Inflammatory macrophage (primary cell): ENCODE results near the gene ASB1.
"Not testable (repeated sequence)": the region's sequence is repeated elsewhere in the genome, so short reads cannot be mapped to it uniquely, and the experiment has no call there.

Source experiments
- DNase-seq, 2 donors: peaks; one replicate each; pipeline ENCODE4 v3.0.0-alpha.2; 2020 to 2022

Gene ASB1

DNA sequence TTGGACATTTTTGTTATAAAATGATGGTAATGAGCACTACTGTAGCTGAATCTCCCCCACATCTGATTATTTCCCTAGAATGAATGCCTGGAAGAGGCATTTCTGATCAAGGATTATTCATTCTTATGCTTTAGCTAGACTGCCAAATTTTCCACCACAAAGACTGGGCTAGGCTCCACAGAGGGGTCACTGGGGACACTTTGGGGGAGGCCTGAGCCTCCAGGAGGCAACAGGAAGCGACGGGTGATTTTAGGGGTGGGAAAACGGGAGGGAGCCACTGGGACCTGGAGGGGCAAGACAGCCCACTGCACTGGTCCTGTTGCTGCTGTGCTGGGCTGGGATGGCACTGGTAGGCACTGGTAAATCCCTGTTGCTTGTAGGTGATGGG is 2.4 kb upstream of the ASB1 start:
- DNase-seq, result no peak

DNA sequence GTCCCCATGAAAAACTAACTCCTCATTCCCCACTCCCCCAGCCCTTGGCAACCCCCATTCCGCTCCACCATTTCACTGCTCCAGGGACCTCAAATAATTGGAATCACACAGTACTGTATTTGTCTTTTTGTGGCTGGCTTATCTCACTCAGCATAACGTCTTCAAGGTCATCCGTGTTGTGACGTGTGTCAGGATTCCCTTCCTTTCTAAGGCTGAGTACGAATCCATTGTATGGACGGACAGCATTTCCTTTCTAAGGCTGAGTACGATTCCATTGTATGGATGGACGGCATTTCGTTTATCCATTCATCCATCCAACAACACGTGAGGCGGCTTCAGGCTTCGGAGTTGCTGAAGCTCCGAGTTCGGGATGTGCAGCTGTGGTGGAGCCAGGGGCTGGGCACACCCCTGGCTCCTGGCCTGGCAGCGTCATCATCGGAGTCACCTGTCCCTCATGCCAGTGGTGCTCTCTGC is 1.2 kb upstream of the ASB1 start:
- DNase-seq, result no peak

DNA sequence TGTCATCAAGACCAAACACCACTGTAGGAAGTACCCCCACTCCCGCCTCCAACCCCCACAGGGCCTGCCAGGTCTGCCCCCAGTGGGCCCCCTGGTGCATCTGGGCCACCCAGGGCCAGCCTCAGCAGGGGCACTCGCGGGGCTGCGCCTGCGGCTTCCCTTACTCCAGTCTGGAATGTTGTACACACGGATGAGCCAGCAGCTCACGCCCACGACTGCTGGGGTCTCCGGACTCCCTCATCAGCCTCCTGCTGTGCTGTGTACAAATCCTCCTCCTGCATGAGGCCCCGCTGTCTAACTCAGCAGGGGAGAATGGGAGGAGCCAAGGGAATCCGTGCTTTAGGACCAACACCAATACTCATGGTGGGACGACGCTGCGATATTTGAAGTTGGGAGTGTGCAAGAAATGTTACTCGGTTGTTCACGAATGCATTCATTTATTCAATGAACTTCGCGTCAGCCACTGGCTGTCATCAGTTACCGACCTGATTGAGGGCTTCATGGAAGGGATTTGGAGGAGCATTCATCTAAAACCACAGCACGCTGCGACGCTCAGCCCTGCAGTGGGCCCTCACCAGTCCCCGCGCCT is 654 bp upstream of the ASB1 start:
- DNase-seq, result peak; percentile 8 to 15

DNA sequence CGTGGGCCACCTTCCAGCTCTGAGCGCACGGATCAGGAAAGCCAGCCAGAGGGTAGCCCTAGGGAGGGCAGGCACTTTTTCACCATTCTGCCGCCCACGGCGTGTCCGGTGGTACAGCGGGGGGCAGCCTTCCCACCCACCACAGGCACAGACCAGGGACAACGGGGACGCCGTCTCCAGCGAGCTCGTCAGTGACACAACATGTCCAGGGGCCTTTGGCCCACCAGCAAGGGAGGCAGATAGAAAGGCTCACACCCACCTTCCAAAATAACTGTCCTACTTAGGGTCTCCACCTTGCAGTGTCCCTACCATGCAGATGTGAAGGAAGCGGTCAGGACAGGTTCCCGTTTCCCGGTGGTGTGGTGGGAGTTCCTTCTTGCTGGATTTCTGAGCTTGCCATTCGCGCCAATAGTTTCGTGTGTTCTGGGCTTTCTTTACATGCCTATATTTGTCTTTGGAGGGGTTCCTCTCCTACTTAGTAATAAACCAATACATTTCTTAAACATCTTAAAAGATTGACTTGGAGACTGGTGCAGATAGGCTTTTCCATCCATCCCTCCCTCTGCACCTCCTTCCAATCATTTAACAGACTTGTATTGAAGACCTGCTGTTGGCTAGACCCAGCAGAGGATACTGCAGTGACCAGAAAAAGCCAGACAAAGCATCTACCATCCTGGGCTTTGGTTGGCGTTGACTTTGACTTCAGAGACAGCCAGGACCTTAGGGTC is 872 bp downstream of the ASB1 start:
- peak; percentile 22 to 73 for DNase-seq

DNA sequence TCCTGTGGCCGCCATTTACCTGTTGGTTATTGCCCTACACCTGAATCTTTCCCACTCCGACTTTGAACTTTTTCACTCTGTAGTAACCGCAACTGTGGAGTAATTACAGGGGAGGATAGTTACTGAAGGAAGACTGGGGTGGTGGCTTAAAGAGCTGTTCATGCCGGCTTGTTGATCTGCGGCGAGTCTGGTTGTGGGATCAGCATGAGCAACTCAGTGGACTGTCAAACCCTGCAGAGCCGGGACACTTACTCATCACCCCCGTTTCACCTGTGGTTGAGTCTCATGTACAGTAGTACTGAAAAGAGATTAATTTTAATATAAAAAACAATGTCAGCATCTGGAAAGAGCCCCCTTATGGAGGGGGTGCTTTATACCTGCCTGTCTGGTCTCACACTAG is 2.1 kb downstream of the ASB1 start:
- no peak for DNase-seq

DNA sequence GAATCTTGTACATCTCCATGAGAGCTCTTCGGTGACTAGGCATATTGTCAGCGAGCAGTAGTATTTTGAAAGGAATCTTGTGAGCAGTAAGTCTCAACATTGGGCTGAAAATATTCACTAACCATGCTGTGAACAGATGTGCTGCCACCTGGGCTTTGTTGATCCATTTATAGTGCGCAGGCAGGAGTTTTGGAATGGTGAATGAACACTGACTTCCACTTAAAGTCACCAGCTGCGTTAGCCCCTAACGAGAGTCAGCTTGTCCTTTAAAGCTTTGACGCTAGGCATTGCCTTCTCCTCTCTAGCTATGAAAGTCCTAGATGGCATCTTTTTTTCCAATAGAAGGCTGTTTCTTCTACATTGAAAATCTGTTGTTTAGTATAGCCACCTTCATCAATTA is 4.1 kb downstream of the ASB1 start:
- DNase-seq, result no peak

DNA sequence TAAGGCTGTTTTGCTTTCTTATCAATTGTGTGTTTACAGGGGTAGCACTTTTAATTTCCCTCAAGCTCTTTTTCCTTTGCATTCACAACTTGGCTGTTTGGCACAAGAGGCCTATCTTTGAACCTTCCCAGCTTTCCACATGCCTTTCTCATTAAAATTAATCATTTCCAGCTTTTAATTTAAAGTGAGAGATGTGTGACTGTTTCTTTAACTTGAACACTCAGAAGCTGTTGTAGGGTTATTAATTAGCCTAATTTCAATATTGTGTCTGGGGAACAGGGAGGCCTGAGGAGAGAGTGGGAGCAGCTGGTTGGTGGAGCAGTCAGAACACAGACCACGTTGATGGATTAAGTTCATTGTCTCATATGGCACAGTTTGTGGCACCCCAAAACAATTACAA is 4.7 kb downstream of the ASB1 start:
- DNase-seq, result no peak

DNA sequence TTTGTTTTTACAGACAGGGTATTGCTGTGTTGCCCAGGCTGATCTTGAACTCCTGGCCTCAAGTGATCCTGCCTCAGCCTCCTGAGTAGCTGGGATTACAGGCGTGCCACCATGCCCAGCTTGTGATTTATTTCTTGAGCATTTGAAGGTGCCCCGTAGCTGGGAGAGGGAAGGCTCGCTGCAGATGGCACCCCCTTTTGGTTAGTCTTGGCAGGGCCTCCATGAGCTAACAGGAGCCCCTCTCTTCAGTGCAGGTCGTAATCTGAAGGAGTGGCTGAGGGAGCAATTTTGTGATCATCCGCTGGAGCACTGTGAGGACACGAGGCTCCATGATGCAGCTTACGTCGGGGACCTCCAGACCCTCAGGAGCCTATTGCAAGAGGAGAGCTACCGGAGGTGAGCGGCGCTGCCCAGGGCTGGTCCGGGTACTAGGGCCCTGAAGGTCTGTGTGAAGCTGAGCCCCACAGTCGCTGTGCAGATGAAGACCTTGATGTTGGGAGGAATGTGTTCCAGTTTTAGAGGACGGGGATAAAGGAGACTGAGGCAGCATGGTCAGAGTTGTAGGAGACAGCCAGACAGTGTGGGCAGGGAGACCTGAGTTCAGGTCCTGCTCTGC is 6.7 kb downstream of the ASB1 start:
- DNase-seq, result no peak

DNA sequence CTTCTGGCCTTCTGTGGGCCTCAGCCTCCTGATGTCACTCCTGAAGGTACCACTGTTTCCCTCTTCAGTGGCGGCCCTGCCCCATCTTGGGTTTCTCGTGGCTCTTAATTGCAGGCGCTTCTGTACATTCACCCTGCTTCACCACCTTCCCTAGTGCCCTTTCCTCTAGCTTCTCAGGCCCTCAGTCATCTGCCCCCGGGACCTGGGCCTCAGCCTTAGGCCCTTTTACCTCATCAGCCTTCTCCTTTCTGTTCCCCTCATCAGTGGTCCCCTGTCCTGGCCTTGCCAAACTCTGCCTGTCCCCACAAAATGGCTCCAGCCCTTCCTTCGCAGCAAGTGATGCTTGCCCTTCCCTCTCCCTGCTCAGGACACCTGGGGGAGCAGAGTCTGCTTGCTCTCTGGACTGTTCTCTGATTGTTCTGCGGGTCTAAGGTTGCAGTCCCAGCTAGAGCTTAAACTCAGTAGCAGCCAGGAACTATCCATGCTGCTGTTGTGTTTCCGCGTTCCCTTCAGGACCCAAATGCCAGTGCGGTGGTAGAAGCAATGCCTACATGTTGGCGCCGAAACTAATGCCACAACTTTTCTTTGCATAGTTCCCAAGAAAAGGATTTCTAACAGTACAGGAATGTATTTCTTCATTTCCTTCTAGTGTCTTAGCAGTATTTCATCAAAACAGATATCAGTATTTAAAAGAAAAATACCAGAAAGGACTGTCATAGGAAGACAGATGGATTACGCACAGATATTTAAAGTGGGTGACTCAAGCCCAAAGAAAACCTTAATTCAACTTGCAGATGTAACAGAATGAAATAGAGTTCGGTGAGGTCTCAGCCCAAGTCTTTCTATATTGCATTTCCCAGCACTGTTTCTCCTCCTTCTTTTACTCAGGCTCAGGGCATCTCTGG is 7.5 kb downstream of the ASB1 start:
- no peak for DNase-seq

DNA sequence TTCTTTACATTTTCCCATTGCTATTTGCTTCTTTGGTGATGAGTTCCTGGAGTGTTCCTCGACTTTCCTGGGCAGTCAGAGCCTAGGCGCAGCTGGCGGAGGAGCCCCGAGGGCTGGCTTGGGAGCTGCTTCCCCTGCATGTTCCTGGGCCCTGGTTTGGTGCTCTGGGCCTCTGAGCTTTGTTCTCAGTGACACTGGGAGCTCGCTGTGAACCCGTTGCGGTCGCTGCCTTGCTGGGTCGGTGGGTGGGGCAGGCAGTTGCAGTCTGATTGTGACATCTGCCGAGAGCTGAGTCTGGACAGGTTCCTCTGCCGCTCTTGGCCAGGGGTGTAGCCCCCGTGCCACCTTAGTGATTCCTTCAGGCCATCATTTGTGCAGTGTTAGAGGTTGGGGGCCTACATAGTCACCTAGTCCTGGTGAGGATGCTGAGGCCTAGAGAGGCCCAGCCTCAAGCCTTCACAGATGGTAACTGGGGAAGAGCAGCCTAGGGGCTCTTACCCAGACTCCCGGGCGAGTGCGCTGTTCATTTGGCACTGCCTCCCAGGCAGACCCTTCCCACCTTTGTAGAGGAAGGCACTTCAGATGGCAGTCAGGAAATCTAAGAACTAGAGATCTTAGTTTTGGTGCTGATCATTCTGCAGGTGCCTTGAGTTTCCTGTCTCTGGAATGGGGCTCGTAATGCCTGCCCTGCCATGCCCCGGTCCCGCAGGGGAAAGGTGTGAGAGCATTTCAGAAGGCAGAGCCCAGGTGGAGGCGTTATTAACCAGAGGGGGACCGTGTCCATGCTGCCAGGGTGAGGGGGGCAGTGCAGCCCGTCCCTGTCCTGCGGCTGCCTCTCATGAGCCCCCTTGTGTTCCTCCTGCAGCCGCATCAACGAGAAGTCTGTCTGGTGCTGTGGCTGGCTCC is 8.4 kb downstream of the ASB1 start:
- DNase-seq, result peak; percentile 24 to 30

DNA sequence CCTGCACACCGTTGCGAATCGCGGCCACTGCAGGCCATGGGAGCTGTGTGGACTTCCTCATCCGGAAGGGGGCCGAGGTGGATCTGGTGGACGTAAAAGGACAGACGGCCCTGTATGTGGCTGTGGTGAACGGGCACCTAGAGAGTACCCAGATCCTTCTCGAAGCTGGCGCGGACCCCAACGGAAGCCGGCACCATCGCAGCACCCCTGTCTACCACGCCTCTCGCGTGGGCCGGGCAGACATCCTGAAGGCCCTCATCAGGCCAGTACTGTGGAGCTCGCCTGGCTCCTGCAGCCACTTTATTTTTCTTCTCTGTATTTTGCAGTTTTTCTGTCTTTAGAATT is 9.0 kb downstream of the ASB1 start:
- no peak for DNase-seq

DNA sequence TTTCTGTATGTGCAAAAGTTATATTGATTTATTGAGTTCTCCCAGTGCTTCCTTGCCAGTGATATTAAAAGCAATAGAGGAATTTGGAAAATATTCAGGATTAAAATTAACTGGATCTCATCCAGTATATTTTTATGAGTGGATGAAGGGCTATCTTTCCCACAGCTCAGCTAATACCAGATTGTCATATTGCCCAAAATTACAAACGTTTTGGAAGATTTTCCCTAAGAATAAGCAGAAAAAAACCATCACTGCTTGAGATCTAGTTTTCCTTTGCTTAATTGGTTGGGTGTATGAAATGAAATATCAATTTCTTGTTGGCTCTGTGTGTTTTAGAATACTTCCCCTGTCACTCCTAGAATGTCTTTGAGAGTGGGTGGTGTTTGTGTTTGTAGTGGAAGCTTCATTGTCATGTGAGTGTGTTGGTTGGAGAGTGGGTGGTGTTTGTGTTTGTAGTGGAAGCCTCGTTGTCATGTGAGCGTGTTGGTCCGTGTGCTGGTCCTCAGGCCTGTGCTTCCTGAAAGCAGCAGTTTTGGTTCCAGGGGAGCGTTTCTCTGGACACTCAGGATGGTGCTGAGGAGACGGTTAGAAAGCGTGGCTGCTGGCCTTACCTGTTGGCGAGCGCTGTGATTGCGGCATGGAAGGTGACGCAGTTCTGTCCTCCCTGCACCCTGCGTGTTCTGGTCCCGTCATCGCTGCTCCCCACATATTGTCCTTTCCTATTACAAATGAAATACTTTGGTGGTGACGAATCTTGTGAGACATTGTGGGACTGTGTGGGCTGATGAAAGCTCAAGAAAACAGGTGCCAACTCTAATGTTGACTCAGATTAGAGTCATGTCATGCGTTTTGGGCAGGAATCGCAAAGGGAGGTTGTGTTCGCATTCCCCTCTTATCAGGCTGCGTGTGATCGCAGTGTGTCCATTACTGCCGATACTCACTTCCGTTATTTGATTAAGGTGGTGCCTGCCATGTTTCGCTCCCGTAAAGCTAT is 12.4 kb downstream of the ASB1 start:
- DNase-seq, result peak; percentile 93 to 97

DNA sequence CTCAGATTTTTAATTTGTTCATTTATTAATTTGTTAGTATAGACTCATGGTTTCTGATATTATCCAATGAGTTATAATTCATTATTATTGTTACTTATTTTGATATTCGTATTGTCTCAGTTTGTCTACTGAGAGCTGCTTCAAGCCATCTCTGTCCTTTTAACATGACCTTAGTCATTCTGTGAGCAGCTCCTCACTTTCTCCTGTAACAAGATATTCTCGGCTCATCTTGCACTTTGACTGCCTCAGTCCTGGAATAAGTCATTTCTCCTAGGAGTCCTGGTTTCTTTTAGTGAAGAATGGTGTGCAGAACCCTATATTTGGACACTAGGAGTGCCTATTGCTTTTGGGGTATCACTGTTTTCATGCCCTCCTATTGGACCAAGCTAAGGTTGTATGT is 13.2 kb downstream of the ASB1 start:
- no peak for DNase-seq

DNA sequence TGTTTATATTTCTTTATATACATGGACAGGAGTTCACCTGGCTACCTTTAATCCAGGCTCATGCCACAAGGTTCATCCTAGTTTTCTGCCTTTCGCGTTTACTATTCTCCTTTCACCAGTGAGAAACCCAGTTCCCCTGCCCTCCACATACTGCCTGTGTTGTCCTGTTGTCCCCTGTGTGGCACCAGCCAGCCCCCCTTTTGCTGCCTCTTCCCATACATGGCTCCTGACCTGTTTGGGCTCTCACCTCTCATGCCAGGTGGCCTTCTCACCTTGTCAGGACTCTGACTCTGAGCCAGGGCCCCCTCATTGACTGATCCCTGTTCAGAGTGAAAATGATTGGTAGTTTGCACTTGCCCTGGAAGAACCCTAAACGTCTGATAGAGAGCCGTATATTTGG is 13.6 kb downstream of the ASB1 start:
- no peak for DNase-seq

DNA sequence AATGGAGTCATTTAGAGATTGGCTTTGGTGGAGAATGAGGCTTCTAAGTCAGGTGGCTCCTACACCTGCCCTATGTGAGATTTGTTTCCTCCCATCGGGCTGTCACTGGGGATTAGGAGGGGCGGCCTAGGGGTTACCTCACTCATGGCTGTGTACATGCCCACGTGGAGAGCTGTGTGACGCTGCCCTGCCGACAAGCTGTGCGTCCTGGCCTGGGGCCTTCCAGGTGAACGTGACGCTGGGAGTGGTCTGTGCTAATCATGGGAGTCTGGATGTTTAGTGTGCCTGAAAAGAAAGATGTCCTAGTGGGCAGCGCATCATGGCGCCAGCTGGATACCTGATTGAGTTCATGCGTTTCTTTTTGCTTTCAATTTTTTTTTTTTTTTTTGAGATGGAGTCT is 14.0 kb downstream of the ASB1 start:
- no peak for DNase-seq

DNA sequence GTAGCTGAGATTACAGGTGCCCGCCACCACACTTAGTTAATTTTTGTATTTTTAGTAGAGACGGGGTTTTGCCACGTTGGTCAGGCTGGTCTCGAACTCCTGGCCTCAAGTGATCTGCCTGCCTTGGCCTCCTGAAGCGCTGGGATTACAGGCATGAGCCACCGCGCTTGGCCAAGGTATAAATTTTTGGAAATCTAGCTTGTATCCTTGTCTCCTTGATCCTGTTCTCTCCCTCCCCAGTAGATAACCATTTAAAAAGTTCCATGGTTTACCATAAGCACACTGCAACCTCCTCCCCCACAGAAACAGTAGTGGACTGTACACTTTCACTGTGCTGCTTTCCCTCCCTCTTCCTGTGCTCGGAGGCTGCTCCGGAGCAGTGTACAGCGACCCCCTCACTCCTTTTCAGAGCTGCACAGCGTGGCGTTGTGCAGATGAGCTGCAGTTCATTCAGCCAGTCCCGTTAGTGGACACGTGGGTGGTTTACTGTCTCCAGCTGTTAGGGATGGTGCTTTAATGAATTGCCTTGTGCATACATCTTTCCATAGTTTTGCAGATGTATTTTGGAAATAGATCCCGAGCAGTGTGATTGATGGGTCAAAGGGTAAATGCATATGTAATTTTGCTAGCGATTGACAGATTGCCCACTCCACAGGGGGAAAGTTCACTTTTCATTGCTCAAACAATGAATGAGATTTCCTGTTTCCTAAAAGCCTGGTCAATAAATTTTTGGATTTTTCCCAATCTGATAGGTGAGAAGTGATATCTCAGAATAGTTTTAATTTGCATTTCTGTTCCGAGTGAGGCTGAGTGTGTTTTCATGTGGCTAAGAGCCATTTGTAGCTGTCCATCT is 14.8 kb downstream of the ASB1 start:
- no peak for DNase-seq

DNA sequence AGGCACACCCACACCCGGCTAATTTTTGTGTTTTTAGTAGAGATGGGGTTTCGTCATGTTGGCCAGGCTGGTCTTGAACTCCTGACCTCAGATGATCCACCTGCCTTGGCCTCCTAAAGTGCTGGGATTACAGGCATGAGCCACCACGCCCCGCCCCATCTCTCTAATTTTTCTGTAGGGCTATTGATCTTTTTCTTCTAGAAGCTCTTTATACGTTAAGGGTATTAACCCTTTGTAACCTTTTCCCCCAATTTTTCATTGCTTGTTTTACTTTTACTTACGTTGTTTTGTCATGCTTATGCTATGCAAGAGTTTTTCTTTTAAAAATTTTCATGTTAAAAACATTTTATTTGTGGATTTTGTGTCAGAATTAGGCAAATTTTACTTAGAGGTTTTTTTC is 15.5 kb downstream of the ASB1 start:
- DNase-seq, result not testable (repeated sequence)

DNA sequence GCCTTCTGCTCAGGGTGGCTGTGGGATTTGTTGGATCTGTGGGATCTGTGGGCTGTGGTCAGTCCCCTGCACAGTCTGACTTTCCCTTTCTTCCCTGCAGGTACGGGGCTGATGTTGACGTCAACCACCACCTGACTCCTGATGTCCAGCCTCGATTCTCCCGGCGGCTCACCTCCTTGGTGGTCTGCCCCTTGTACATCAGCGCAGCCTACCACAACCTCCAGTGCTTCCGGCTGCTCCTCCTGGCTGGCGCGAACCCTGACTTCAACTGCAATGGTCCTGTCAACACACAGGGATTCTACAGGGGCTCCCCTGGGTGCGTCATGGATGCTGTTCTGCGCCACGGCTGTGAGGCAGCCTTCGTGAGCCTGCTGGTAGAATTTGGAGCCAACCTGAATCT is 17.5 kb downstream of the ASB1 start:
- DNase-seq, result no peak

DNA sequence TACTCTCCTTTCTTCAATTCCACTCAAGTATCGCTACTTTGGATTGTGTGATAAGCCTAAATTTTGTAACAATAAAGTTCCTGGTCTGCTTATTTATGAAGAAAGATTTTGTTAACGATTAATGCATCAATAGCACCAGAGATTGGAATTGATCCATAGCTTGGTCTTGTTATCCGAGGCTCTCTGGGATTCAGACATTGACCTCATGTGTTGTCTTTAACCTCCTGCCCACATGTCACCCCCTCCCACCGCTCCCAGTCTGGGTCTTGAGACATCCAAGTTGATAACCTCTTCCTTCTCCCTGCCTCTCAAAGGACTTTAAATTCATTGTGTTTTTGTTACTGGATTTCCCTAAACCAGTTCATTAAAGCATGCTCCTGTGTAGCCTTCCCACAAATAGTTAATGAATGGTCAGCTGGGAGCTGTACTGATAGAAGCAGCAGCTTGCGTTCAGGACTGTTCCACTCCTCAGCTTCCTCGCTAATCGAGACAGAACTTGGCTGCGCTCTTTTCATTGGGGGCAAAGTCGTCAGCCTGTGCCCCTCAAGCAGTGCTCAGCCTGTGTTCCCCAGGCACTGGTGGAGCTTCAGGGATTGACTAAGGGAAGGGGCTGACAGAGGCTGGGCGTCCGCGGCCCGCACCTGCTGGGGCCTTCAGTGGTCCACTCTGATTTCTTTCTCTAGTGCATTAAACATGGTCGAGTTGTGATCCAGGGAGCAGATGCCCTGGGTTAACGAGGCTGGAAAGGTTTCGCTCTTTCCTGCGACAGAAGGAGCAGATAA is 18.9 kb downstream of the ASB1 start:
- DNase-seq, result no peak
